UCSD-AML1 (cell line): Measurements from ENCODE around the gene ARHGEF9.
"Not testable (repeated sequence)": the region's sequence is repeated elsewhere in the genome, so short reads cannot be mapped to it uniquely, and the experiment has no call there.

ENCODE experiments used
- DNase-seq: peaks from one replicate; lab custom pipeline; 2025; ENCODE audit not compliant: unreplicated experiment; lab: John Stamatoyannopoulos, UW

ARHGEF9 gene

GRCh38 chrX:63784902-63785707, at the start of gene ARHGEF9:
Gene ARHGEF9 (minus strand): TSS chrX:63785214. CDS start chrX:63785145, 69 bp downstream.
- no peak for DNase-seq

GRCh38 chrX:63825446-63825845, 40.4 kb upstream of the ARHGEF9 start:
- not testable (repeated sequence) for DNase-seq

DNA sequence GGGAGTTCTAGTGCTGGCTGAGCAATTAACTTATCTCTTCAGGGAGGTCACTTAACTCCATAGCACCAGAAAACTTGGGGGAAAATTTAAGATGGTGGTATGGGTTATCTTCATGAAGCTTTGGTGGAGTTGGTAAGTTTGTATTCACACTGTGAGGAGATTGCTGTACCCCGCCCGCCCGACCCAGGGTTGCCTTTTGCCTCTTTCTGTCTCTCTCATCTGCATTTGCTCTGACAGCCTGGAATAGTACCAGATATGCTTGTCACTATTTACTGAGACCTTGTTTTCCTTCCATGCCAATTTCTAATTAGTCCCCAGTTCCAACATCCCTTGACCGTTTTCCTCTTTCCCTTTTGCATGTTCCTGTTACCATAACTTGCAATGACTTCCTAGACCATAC, 33.1 kb upstream of the ARHGEF9 start:
- DNase-seq, result no peak

GRCh38 chrX:63817696-63818095, 32.7 kb upstream of the ARHGEF9 start:
- DNase-seq, result no peak

GRCh38 chrX:63812823-63813222, 27.8 kb upstream of the ARHGEF9 start:
- DNase-seq, result no peak

DNA sequence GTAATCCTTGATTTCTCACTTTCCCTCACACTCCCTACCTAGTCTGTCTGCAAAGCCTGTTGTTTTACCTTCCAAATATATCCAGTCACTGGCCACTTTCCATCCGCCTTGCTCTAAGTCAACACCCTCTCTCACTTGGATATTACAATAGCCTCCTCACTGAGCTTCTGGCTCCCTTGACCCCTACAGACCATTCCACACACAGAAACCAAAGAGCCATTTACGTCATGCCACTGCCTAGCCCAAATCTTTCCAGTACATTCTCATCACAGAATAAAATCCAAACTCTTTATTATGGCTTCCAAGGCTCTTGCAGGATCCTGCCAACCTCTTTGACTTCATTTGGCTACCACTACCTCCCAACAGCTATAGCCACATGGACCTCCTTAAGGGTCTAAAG, 25.7 kb upstream of the ARHGEF9 start:
- DNase-seq, result no peak

- no peak for DNase-seq
Measured at GRCh38 chrX:63809173-63809572, 24.2 kb upstream of the ARHGEF9 start.

GRCh38 chrX:63795406-63795805, 10.4 kb upstream of the ARHGEF9 start:
- DNase-seq, result not testable (repeated sequence)

- DNase-seq, result no peak
Measured at GRCh38 chrX:63785708-63786040, 660 bp upstream of the ARHGEF9 start.

- no peak for DNase-seq
Measured at GRCh38 chrX:63784346-63784901, 590 bp downstream of the ARHGEF9 start.

- DNase-seq, result no peak
Measured at GRCh38 chrX:63782515-63782914, 2.5 kb downstream of the ARHGEF9 start.

DNA sequence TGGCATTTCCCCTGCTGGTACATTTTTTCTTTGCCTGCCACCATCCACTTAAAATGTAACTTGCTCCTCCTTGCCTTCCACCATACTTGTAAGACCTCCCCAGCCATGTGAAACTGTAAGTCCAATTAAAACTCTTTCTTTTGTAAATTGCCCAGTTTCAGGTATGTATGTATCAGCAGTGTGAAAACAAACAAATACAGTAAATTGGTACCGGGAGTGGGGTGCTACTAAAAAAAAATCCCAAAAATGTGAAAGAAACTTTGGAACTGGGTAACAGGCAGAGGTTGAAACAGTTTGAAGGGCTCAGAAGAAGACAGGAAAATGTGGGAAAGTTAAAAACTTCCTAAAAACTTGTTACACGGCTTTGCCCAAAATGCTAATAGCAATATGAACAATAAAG, 16.3 kb downstream of the ARHGEF9 start:
- DNase-seq, result no peak

DNA sequence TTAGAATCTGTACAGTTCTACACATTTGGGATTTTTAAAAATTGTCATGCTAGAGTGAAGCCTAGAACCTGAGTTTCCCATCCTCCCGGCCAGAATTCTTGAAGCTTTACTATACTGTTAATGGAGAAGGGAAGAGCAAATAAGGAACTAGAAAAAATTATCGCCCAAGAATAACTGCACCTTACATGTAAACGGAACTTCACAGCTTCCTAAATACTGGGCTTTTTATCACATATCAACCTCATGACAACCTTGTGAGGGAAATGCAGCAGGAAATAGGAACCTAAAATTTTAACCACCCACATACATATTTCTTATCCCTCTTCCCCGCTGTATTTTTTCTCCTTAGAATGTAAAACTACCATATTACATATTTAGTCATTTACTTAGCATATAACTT, 19.3 kb downstream of the ARHGEF9 start:
- DNase-seq, result no peak

GRCh38 chrX:63764946-63765345, 20.1 kb downstream of the ARHGEF9 start:
- DNase-seq, result no peak

GRCh38 chrX:63761639-63762038, 23.4 kb downstream of the ARHGEF9 start:
- no peak for DNase-seq

DNA sequence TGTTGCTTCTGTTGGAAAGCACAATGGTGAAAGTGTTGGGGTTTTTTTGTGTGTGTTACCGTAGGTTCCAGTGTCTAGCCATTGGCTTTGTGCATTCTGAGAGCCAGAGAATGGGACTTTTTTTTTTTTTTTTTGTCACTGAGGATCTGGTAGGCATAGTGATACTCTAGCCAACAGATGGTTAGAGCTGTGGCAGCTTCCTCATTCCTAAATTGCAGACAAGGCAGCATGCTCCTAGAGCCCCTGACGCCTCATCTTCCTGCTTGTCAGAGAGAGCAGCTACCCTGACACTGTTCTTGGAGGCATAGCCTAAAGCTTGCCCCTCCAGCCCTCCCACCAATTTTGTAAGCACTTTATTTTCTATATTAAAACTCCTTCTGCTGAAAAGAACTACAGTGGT, 27.0 kb downstream of the ARHGEF9 start:
- no peak for DNase-seq

GRCh38 chrX:63755892-63756291, 29.1 kb downstream of the ARHGEF9 start:
- no peak for DNase-seq

GRCh38 chrX:63754860-63755579, 30.0 kb downstream of the ARHGEF9 start:
- peak; percentile 89 for DNase-seq

DNA sequence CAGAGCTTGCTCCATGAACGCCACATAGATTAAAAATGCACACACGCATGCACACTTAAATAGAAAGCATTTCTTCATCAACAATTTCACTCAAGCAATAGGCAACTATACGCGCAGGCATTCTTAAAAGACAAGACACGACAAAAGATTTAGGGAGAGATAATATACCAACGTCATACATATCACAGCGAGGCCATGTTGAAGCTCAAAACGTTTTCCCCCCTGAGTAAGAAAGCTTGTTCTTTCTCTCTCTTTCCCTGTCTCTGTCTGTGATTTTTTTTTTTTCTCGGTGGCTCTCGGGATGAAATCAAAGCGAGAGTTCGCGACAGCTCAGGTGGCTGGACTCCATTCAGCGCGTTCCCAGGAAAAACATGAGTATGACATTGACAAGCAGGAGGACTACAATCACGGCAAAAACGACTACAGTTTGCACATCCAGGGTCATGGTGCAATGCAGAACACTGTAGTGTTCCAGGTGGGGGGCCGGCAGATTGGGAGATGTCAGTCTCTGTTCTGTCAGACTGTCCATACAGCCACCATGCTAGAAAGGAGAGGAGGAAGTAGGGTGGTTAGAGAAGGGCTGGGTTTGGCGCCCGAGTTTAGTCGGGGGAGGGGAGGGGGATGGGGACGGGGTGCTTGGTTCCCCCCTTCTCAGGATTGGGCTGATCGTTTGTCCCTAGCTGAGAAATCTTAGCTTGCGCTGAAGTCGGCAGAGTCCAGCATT, 30.7 kb downstream of the ARHGEF9 start:
- no peak for DNase-seq

GRCh38 chrX:63751481-63751880, 33.5 kb downstream of the ARHGEF9 start:
- no peak for DNase-seq

GRCh38 chrX:63750811-63751210, 34.2 kb downstream of the ARHGEF9 start:
- no peak for DNase-seq

- DNase-seq, result no peak
Measured at GRCh38 chrX:63747331-63747730, 37.7 kb downstream of the ARHGEF9 start.
